Measurements from ENCODE around the gene ZMIZ1.

ZMIZ1 gene

DNA sequence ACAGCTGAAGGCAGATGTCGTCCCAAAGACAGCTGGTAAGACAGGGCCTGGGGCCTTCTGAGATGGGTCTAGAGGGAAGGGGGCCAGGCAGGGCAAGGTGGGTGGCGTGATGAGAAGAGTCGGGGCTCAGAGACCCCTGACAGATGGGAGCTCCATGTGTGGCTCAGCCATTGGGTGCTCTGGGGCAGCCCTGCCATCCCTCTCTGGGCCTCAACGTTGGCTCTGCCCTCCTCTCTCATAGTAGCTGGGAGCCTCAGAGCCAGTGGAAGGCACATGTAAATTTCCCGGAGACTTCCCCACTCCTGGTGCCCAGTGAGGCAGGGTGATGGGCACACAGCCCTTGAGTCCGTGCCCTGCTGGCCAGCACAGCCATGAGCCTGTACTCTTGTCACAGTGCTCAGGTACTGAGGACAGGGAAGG is 280.3 kb downstream of the ZMIZ1 start:
- no peak for DNase-seq

DNA sequence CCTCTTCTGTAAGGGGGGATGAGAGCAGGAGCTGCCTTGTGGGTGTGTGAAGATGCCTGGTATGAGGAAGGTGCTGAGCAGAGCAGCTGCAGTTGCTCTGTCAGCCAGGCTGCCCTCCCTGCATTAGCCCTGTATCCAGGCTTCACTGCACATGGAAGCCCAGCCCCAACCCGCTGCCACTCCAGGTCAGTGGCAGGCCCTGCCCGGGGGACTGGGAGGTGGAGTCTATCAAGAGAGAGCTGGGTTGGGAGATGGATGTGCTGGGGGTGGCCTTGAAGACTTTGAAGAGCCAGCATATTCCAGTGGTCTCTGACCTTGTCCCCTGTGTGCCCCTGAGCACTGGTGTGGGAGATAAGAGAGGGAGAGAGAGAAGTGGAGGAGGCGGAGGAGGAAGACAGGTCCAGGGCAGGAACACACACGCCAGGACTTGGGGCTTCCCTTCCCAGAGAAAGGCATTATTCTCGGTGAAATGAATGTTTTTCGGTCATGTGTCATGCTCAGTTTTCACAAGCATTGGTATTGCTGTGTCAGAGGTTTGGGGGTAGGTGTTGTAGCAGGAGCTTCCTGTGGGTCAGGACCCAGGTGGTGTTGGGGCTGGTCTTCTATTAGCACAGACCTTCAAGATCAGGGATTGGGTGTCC is 281.1 kb downstream of the ZMIZ1 start:
- no peak for DNase-seq

DNA sequence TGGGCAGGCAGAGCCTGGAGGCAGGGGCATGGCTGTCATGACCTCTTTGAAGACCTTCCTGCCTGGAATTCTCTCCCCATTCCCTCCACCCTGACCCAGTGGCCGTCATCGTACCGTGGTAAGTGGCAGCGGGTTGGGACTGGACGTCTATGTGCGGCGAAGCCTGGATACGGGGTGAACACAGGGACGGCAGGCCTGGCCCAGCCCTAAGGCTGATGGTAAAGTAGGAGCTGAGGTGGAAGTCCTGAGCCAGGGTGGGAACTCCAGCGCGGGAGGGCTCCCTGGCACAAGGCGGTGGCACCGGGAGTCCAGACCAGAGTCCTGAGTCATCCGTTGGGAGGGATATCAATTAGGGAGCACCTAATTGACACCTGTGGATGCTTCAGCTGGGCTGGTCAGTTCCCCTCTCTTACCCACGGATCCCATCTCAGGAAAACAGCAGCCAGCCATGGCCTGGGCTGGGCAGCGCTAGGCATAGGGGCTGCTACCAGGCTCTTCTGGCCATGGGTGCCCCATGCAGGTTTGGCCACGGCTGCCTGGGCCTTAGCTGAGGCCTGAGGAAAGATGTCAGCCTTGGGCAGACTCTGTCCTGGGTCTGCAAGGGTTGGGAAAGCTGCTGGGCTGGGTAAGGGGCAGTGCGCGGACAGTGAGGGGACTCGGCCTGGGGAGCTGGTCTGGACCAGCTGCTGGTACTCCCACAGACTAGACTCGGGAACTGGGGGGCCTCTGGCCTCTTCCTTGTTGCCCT is 281.8 kb downstream of the ZMIZ1 start:
- no peak for DNase-seq

DNA sequence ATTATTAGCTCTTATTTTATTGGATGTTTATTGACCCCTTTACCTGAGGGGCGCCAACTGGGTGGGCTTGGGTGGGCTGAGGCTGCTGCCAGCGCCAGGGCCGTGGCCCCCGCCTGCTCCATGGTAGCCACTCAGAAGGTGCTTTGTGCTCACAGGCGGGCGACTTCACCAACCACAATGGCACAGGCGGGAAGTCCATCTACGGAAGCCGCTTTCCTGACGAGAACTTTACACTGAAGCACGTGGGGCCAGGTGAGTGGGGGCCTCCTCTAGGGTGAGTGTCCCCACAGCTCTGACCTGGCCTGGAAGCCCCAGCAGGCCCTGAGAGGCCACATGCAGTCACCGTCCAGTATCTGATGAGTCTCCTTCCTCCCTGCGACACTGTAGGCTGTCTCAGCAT is 282.6 kb downstream of the ZMIZ1 start:
- no peak for DNase-seq

DNA sequence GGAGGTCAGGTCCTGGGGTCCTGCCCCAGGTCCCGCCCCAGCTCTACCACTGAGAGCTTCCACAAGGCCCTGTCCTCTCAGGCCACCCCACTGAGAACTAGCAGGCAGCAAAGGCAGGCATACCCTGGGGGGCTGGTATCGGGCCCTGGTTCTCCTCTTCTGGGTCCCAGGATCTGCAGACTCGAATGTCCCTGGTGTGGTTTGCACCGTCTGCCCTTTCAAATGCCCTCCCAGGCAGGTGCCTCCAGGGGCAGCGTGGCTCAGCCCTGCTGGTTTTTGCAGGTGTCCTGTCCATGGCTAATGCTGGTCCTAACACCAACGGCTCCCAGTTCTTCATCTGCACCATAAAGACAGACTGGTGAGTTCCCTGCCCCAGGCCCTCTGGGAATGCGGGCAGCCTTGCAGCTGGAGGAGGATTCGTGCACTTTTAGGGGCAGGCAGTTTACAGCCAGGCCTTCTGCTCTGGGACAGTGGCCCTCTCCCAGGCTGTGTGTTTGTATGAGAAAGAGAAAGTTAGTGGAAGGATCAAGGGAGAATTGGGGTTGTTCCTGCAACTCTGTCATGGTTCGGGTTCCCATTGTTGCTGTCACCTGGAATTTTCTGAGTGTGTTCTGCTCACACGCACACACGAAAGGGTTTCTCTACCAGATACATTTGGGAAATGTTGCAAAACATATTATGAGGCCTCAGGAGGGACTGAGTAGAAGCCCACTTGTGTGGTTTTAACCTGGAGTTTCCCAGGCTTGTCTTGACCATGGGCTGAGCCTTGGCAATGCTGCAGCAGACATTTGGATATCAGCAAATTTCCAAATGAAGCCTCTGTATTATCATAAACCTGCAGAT is 283.5 kb downstream of the ZMIZ1 start:
- DNase-seq: no peak

DNA sequence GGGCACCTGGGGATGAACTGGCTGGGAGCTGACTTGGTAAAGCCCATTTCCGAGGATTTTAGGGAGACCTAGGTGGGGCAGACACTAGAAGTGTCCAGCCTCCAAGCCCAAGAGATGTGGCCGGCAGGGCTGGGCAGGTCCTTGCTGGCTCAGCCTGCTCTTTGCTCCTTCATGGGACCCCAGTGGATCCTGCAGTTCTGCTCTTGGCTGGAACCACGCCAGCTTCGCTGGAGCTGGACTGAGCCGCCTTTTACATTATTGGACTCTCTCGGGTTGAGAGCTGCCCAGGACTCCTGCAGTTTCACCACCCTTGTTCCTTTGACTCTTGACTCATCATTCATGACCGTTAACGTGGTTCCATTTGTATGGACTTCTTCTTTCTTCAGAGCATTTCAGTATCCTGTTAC is 284.2 kb downstream of the ZMIZ1 start:
- no peak for DNase-seq

DNA sequence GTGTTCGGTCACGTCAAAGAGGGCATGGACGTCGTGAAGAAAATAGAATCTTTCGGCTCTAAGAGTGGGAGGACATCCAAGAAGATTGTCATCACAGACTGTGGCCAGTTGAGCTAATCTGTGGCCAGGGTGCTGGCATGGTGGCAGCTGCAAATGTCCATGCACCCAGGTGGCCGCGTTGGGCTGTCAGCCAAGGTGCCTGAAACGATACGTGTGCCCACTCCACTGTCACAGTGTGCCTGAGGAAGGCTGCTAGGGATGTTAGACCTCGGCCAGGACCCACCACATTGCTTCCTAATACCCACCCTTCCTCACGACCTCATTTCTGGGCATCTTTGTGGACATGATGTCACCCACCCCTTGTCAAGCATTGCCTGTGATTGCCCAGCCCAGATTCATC is 285.0 kb downstream of the ZMIZ1 start:
- DNase-seq: no peak

DNA sequence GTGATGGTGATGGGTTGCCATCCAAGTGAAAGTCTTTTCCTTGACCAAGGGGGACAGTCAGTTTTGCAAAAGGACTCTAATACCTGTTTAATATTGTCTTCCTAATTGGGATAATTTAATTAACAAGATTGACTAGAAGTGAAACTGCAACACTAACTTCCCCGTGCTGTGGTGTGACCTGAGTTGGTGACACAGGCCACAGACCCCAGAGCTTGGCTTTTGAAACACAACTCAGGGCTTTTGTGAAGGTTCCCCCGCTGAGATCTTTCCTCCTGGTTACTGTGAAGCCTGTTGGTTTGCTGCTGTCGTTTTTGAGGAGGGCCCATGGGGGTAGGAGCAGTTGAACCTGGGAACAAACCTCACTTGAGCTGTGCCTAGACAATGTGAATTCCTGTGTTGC is 285.4 kb downstream of the ZMIZ1 start:
- DNase-seq: no peak

DNA sequence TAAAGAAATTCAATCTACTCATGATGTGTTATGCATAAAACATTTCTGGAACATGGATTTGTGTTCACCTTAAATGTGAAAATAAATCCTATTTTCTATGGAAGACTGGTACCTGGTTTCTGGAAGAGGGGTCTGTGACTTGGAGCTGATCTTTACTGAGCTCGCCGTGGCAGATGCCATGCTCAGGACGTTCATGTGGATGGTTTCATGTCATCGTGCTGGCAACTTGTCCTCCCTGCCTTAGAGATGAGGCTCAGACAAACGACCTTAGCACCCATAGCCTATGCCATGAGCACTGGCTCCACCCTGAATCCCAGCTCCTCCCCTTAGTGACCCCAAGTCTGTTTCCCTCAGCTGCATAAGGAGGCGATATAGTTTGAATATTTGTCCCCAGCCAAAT is 285.8 kb downstream of the ZMIZ1 start:
- DNase-seq: no peak

DNA sequence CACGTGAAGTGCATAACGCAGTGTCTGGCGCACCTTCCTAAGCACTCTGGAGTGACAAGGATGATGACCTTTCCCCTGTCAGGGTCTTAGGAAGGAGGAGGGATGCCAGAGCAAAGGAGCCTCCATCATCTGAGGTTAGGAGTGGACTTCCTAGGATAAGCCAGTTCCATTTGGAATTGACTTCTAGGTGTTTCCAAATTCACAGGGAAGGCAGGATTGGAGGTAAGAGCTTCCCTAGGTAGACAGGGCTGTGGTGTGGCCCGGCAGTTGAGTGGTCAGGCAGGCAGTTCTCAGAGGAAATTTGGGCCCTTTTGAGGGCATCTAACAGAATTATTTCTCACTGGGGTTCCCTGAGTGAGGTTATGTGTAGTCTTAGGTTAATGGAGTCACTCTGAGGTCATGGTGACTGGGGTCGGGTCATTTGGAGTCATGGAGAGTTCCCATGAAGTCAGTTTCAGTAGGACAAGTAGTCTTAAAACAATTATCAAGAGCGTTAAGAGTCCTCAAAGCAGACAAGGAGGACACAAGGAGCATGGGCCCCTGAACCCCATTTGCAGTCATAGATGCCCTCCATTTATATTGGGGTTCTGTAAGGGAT is 286.8 kb downstream of the ZMIZ1 start:
- DNase-seq: no peak

DNA sequence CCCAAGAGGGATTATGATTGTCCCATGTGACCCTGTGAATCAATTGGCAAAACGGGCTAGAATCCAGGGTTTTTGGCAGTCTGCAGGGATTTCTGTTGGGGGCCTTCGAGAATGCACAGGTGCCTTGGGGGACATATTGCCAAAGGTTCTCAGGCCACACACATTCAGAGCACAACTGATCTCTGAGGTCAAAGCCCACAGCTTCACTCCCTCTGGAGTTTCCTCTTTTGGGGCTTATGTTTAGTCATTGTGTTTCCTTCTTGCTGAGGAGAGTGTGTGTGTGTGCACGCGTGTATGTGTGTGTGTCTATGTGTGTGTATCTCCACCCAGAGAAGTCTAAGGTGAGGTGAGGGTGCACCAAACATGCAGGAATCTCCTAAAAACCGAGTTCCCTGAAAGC is 287.3 kb downstream of the ZMIZ1 start:
- no peak for DNase-seq

DNA sequence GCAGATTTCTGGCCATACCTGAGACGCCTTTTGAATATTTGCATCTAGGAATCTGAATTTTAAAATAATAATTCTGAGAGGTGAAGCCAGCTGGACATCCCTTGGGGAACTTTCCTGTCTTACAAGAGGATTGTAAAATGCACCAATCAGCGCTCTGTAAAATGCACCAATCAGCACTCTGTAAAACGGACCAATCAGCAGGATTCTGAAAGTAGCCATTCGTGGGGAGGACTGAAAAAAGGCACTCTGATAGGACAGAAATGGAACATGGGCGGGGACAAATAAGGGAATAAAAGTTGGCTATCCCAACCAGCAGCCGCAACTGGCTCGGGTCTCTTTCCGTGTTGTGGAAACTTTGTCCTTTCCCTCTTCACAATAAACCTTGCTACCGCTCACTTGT is 288.4 kb downstream of the ZMIZ1 start:
- no peak for DNase-seq

DNA sequence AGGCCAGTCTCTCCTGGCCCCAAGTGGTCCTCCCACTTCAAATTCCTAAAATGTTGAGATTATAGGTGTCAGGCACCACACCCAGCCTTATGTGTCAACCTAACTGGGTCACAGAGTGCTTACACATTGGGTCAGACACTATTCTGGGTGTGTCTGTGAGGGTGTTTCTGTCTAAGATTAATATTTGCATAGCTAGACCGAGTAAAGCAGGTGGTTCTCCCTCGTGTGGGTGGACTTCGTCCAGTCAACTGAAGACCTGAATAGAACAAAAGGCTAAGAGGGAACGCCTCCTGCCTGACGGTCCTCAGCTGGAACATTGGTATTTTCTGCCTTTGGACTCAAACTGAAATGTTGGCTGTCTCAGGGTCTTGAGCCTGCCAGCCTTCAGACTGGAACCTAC is 290.0 kb downstream of the ZMIZ1 start:
- DNase-seq: no peak

DNA sequence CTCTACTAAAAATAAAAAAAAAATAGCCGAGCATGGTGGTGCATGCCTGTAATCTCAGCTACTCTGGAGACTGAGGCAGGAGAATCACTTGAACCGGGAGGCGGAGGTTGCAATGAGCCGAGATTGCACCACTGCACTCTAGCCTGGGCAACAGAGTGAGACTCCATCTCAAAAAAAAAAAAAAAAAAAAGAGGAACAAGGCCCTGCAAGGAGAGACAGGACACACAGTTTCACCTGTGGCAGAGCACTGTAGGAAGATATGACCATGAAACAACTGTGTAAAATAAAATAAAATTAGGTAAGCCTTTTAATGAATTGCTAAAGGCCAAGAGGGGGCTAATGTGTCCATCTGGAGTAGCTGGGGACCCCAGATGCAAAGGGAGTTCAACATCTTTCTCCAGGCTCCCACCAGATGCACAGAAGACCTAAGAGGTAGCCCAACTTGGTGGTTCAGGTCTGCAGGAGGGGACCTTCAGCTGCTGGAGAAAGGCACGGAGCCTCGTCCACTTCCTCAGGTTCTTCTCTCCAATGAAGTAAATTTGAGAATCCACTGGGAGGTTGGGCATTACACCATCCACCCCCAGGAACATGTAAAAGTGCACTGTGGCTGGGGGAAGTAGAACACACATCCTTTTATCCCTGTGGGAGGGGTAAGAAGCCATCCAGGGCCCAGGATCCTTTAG is 291.2 kb downstream of the ZMIZ1 start:
- no peak for DNase-seq

DNA sequence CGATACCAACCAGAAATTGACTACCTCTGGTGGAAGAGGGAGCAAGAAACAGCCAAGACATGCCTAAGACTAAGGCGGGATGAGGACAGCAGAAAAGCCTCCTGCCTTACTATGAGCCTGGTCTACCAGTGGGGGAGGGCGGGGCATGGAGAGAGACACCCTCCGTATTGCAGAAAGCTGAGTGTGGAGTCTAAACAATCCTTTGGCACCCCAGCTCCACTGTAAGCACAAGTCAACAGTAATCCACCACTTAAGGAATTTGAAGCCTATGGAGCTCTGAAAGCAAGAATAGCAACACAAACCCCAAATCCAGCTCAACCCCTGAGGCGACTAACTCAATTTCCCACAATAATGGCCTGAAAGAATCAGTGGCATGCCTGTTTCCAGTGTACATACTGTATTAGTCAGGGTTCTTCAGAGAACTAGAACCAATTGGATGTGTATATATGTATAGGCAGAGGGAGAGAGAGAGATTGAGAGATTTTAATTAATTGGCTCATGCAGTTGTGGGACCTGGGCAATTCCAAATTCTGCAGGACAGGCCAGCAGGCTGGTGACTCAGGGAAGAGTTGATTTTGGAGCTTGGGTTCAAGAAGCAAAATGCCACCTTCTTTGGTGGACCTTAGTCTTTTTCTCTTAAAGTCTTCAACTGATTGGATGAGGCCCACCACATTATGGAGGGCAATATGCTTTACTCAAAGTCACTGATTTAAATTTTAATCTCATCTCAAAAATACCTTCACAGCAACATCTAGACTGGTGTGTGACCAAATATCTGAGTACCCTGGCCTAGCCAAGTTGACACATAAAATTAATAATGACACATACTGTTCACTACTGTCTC is 292.0 kb downstream of the ZMIZ1 start:
- DNase-seq: no peak

DNA sequence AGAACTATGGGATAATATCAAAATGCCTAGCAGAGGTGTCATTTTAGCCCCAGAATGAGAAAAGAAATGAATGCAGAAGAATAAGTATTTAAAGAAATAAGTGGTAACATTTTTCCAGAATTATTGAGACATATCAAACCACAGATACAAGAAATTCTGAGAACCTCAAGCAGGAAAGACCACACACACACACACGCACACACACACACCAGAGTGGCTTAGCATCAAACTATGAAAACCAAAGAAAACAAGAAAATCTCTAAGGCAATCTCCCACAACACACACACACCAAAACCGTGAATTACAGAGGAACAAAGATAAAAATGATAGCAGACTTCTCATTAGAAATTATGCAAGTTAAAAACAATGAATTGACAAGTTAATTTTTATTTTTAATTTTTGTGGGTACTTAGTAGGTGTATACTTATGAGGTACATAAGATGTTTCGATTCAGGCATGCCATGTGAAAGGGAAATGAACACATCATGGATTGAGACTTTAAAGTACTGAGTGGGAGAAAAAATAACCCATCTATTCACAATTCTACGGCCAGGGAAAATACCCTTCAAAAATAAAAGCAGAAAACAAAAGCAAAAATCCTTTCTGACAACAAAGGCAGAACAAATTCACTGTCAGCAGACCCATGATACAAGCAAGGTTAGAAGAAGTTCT is 293.1 kb downstream of the ZMIZ1 start:
- DNase-seq: peak; percentile 39
